Activated T-cell treated with anti-CD3 and anti-CD28 coated beads for 24 hours (primary cell): Measurements from ENCODE around the gene ICE1.
"Not testable (repeated sequence)": the region's sequence is repeated elsewhere in the genome, so short reads cannot be mapped to it uniquely, and the experiment has no call there.

Experiments
- DNase-seq: peaks from one replicate; pipeline ENCODE4 v3.0.0-alpha.2; 2020; ENCODE audit warnings: low read depth

ICE1 gene

GRCh38 chr5:5437227-5438172 lies 15.0 kb downstream of the ICE1 start:
- no peak for DNase-seq

GRCh38 chr5:5451863-5452262 lies 29.4 kb downstream of the ICE1 start:
- no peak for DNase-seq

- DNase-seq = no peak
Observed at GRCh38 chr5:5453131-5453530, 30.7 kb downstream of the ICE1 start.

- DNase-seq = no peak
Observed at GRCh38 chr5:5454391-5454790, 31.9 kb downstream of the ICE1 start.

- DNase-seq = no peak
Observed at GRCh38 chr5:5456858-5457257, 34.4 kb downstream of the ICE1 start.

- DNase-seq = no peak
Observed at GRCh38 chr5:5460311-5460710, 37.8 kb downstream of the ICE1 start.

- no peak for DNase-seq
Observed at GRCh38 chr5:5461012-5461411, 38.5 kb downstream of the ICE1 start.

GRCh38 chr5:5464036-5464715 lies 41.7 kb downstream of the ICE1 start:
- no peak for DNase-seq

- DNase-seq = no peak
Observed at GRCh38 chr5:5466227-5466626, 43.8 kb downstream of the ICE1 start.

- no peak for DNase-seq
Observed at GRCh38 chr5:5467737-5468136, 45.3 kb downstream of the ICE1 start.

GRCh38 chr5:5470933-5471332 lies 48.5 kb downstream of the ICE1 start:
- no peak for DNase-seq

GRCh38 chr5:5473226-5473625 lies 50.7 kb downstream of the ICE1 start:
- DNase-seq = no peak

GRCh38 chr5:5474961-5475360 lies 52.5 kb downstream of the ICE1 start:
- no peak for DNase-seq

- no peak for DNase-seq
Observed at GRCh38 chr5:5475975-5476374, 53.5 kb downstream of the ICE1 start.

- DNase-seq = not testable (repeated sequence)
Observed at GRCh38 chr5:5479578-5479977, 57.1 kb downstream of the ICE1 start.

- DNase-seq = no peak
Observed at GRCh38 chr5:5480481-5481111, 58.1 kb downstream of the ICE1 start.

- no peak for DNase-seq
Observed at GRCh38 chr5:5481206-5481605, 58.7 kb downstream of the ICE1 start.

- DNase-seq = no peak
Observed at GRCh38 chr5:5481633-5482032, 59.2 kb downstream of the ICE1 start.

- DNase-seq = no peak
Observed at GRCh38 chr5:5483350-5483749, 60.9 kb downstream of the ICE1 start.

- DNase-seq = no peak
Observed at GRCh38 chr5:5483880-5484598, 61.6 kb downstream of the ICE1 start.

GRCh38 chr5:5486122-5486521 lies 63.6 kb downstream of the ICE1 start:
- no peak for DNase-seq
